ENCODE measurements around the gene TIMP1. TPM values are rescaled to one million over a fixed set of nuclear protein-coding genes. Genes with fewer than 3 reads are reported as not detected.

TIMP1 gene
- total and polyA plus RNA-seq, 2 of the 13 experiments (the other 11 are each of a cell fraction or from before 2014, with no cell fraction given), result 12.3 to 45.8 TPM

GRCh38 chrX:47574547-47575301 is 7.5 kb upstream of the TIMP1 start:
- H3K9me3 ChIP-seq (ENCODE audit: low read length), result no peaks in the 10 kb centered on the region
- FAIRE-seq (no peak), ATAC-seq (no peak), DNase-seq (ENCODE audit: low spot score) (no peak)
- no peaks in the 10 kb centered on the region; a peak in 2 of 5 replicates for H3K27me3 ChIP-seq (ENCODE audit: control insufficient read depth in 1 of 2, insufficient read depth in 2 of 2, low read length in 2 of 2)
- 0 out of 5 replicates have a peak, but pooled peaks cover 0 to under 1% of the 10 kb centered on the region in 2 experiments for H3K36me3 ChIP-seq (replicated peaks in 1 of 2; ENCODE audit: control insufficient read depth in 1 of 2, insufficient read depth in 2 of 2, low read length in 2 of 2)
- WGBS (ENCODE audit: low lambda C conversion rate), result 35% methylated on average over 4 of the region's 27 CpGs
- H3K79me2 ChIP-seq (ENCODE audit: insufficient read depth, low read length), result no peaks in the 10 kb centered on the region
- in situ Hi-C loops (cut with HindIII; ENCODE audit: extremely low pct_ligation_motif_present, low pct_unique_long_range_greater_than_20kb), result no loop called here
- H4K20me1 ChIP-seq (ENCODE audit: insufficient read depth, low read length), result no peaks in the 10 kb centered on the region
- H3K4me3 ChIP-seq (replicated peaks in 1 of 3; ENCODE audit: insufficient read depth in 1 of 3, low read depth in 2 of 3, low read length in 3 of 3), result no peak overlapping the region
- H3K9ac ChIP-seq (ENCODE audit: insufficient read depth, low read depth, low read length), result no peak overlapping the region
- intact Hi-C loops (cut with micrococcal nuclease; ENCODE audit: unreplicated experiment), result no loop called here
- ChIA-PET CTCF (ENCODE audit: low intra/inter-chr PET ratio, low total read pairs) (no interaction called here), POLR2A (no interaction called here)
- H3K4me2 ChIP-seq (ENCODE audit: low read depth, low read length), result no peak overlapping the region
- H3K4me1 ChIP-seq (ENCODE audit: insufficient read depth, low read length), result peaks cover 16% of the 10 kb centered on the region
- no TSS peak for BruUV-seq (replicated peaks)
- no peak overlapping the region for H2AFZ ChIP-seq (ENCODE audit: low read length)
- no peak overlapping the region for H3K27ac ChIP-seq (ENCODE audit: extremely low read length, insufficient read depth, low read length)
- TF ChIP-seq TBL1XR1 (IDR thresholded peaks at IDR 0.05; ENCODE audit: borderline replicate concordance, low read length, partially characterized antibody), result no peak
- TF ChIP-seq, protein P1, sequence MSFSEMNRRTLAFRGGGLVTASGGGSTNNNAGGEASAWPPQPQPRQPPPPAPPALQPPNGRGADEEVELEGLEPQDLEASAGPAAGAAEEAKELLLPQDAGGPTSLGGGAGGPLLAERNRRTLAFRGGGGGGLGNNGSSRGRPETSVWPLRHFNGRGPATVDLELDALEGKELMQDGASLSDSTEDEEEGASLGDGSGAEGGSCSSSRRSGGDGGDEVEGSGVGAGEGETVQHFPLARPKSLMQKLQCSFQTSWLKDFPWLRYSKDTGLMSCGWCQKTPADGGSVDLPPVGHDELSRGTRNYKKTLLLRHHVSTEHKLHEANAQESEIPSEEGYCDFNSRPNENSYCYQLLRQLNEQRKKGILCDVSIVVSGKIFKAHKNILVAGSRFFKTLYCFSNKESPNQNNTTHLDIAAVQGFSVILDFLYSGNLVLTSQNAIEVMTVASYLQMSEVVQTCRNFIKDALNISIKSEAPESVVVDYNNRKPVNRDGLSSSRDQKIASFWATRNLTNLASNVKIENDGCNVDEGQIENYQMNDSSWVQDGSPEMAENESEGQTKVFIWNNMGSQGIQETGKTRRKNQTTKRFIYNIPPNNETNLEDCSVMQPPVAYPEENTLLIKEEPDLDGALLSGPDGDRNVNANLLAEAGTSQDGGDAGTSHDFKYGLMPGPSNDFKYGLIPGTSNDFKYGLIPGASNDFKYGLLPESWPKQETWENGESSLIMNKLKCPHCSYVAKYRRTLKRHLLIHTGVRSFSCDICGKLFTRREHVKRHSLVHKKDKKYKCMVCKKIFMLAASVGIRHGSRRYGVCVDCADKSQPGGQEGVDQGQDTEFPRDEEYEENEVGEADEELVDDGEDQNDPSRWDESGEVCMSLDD (CRISPR knock-in tag; IDR thresholded peaks at IDR 0.05; ENCODE audit: borderline replicate concordance), result no peak
- TF ChIP-seq POLR2A (IDR thresholded peaks at IDR 0.05; ENCODE audit: insufficient read depth in 1 of 2, low read depth in 2 of 2, low read length in 2 of 2), result no peak
- no peak for TF ChIP-seq ZNF503 (CRISPR knock-in tag; IDR thresholded peaks at IDR 0.05)
- TF ChIP-seq CC2D1A (CRISPR knock-in tag; IDR thresholded peaks at IDR 0.05), result no peak
- no peak for TF ChIP-seq PHF8 (CRISPR knock-in tag; IDR thresholded peaks at IDR 0.05)
- no peak for TF ChIP-seq ZNF335 (CRISPR knock-in tag; IDR thresholded peaks at IDR 0.05)
- no peak for TF ChIP-seq MEIS1 (CRISPR knock-in tag; IDR thresholded peaks at IDR 0.05; ENCODE audit: borderline replicate concordance)
- no peak for TF ChIP-seq ZNF3 (CRISPR knock-in tag; IDR thresholded peaks at IDR 0.05)
- TF ChIP-seq ZNF432 (CRISPR knock-in tag; IDR thresholded peaks at IDR 0.05; ENCODE audit: borderline replicate concordance), result no peak
- no peak for TF ChIP-seq MEIS2 (CRISPR knock-in tag; IDR thresholded peaks at IDR 0.05)
- TF ChIP-seq ZNF678 (CRISPR knock-in tag; IDR thresholded peaks at IDR 0.05), result no peak
- no peak for TF ChIP-seq ZBTB3 (CRISPR knock-in tag; IDR thresholded peaks at IDR 0.05; ENCODE audit: borderline replicate concordance, low read depth)
- TF ChIP-seq ATF2 (CRISPR knock-in tag; IDR thresholded peaks at IDR 0.05), result no peak

Data from HepG2 (cell line).